Psoas muscle (tissue), 8 donors: ENCODE measurements around the gene STIL. TPM values are rescaled to one million over a fixed set of nuclear protein-coding genes. Genes with fewer than 3 reads are reported as not detected.

ENCODE experiments used
- ATAC-seq, 4 donors: fragments of 200-7000 bp; cut with Tn5 transposase; one replicate each; pipeline ENCODE4 v1.9.1; 2020; ENCODE audit warnings: moderate library complexity in 3 of 4, mild to moderate bottlenecking in 2 of 4
- DNase-seq, 2 donors: peaks; one replicate each; pipeline ENCODE4 v3.0.0-alpha.2; 2020
- H3K27ac ChIP-seq: fragments of 200-600 bp; one replicate; pipeline ENCODE4 v1.8.0; 2022
- H3K27me3 ChIP-seq, 3 donors: fragments of 200-600 bp in 1 of 3; one replicate each; pipeline versions ENCODE4 v1.6.1 to v1.8.0; 2013 to 2022; ENCODE audit warnings: low read length in 2 of 3, mild to moderate bottlenecking in 2 of 3, moderate library complexity in 1 of 3; ENCODE audit not compliant: insufficient read depth in 3 of 3
- H3K36me3 ChIP-seq, 2 donors: fragments of 200-600 bp in 1 of 2; one replicate each; pipeline versions ENCODE4 v1.6.1 to v1.8.0; 2013 to 2022; ENCODE audit warnings: low read depth in 1 of 2, mild to moderate bottlenecking in 1 of 2, moderate library complexity in 1 of 2; ENCODE audit not compliant: insufficient read depth in 1 of 2
- H3K4me1 ChIP-seq: fragments of 200-600 bp; one replicate; pipeline ENCODE4 v1.8.0; 2022
- H3K4me3 ChIP-seq: fragments of 200-600 bp; one replicate; pipeline ENCODE4 v1.8.0; 2022; ENCODE audit warnings: mild to moderate bottlenecking
- H3K9me3 ChIP-seq: fragments of 200-600 bp; one replicate; pipeline ENCODE4 v1.8.0; 2022
- CTCF ChIP-seq: fragments of 200-600 bp; IDR thresholded peaks from one replicate; pipeline ENCODE4 v1.8.0; 2022; ENCODE audit warnings: antibody characterized with exemption
- WGBS, 3 donors: extraction: QIAGEN DNeasy Blood & Tissue Kit; methylation state at CpG; one replicate each; pipeline versions ENCODE4 v1.1.6 to v1.1.7; 2013; 5-methylcytosine and 5-hydroxymethylcytosine counted together
- intact Hi-C, 2 donors: fragments of 100-400 bp; cut with DNase I; formaldehyde crosslinking; loops; one replicate each; pipeline versions ENCODE4 v1.11.0 to v1.14.2; 2022
- polyA plus RNA-seq, 3 donors: library from polyadenylated mRNA; stranded (reverse); fragments of 200-250 nt; gene quantifications; one replicate each; pipeline ENCODE4 v1.2.3, GENCODE V29; 2013
- total RNA-seq, 4 donors: library from RNA; stranded (reverse); fragmentation: NEBNext Ultra II Directional in 2 of 4; extraction: Animal tissue kit (Norgen Biotek cat#: 25700) in 2 of 4; gene quantifications; one replicate each; pipeline versions ENCODE4 v1.2.1 to v1.2.4, GENCODE V29; 2021 to 2023
- donor health status: healthy with polysubstance abuse.
- donor health status: DM: no; HTN: no; CAD: no; lungs with moderate emphysema.
- donor health status: Bipolar disorder and iron deficiency.
- donor health status: healthy.
- donor health status: DM: yes; HTN: yes; CAD: no.
- donor health status: DM: no; HTN: no; CAD: no.
- donor health status: DM: no; HTN: no; CAD: no.
- donor health status: DM: yes; HTN: yes; CAD: no.

Gene STIL
- total and polyA plus RNA-seq, 7 donors = 0.14 to 1.0 (median 0.41) TPM

- WGBS, 3 donors = 72 to 76% (median 76%) methylated on average over 4 of the region's 4 CpGs
- ATAC-seq = no peak
- no peak for DNase-seq
- intact Hi-C loops = no loop called here
- Histone ChIP-seq H3K4me3 (no peak overlapping the region), H3K36me3 (no peaks in the 10 kb centered on the region), H3K27me3 (peaks cover 0 to 100% (median 36%) of the 10 kb centered on the region in 3 donors), H3K27ac (no peak overlapping the region), H3K9me3 (no peaks in the 10 kb centered on the region), H3K4me1 (peaks cover 11% of the 10 kb centered on the region)
- TF ChIP-seq CTCF = no peak
Observed at GRCh38 chr1:47226839-47227215, 87.1 kb downstream of the STIL start.

- DNase-seq (no peak), ATAC-seq (no peak)
- no peak overlapping the region for H3K27ac ChIP-seq
- no peaks in the 10 kb centered on the region for H3K36me3 ChIP-seq
- intact Hi-C loops = no loop called here
- H3K9me3 ChIP-seq = no peaks in the 10 kb centered on the region
- 19 to 38% (median 26%) methylated on average over 19 of the region's 19 CpGs for WGBS, 3 donors
- TF ChIP-seq CTCF = no peak
- H3K4me1 ChIP-seq = peaks cover 6% of the 10 kb centered on the region
- peaks cover 0 to 100% (median 36%) of the 10 kb centered on the region in 3 donors for H3K27me3 ChIP-seq
- H3K4me3 ChIP-seq = peak overlapping the region; percentile 58
Observed at GRCh38 chr1:47226121-47226838, 87.7 kb downstream of the STIL start.

GRCh38 chr1:47225430-47226100 lies 88.4 kb downstream of the STIL start:
- peak in 1 of 2 donors; percentile 62 for DNase-seq
- ATAC-seq = peak; percentile 38 to 53 (median 50)
- H3K9me3 ChIP-seq = no peaks in the 10 kb centered on the region
- WGBS, 3 donors = 0 to 3% (median 1%) methylated on average over 67 to 79 of the region's 79 CpGs
- peaks cover 0 to 100% (median 30%) of the 10 kb centered on the region in 3 donors for H3K27me3 ChIP-seq
- peaks cover 6% of the 10 kb centered on the region for H3K4me1 ChIP-seq
- TF ChIP-seq CTCF = no peak
- no peak overlapping the region for H3K27ac ChIP-seq
- no peaks in the 10 kb centered on the region for H3K36me3 ChIP-seq
- intact Hi-C loops = no loop called here
- peak overlapping the region; percentile 58 for H3K4me3 ChIP-seq

- TF ChIP-seq CTCF = no peak
- Histone ChIP-seq H3K36me3 (no peaks in the 10 kb centered on the region), H3K27ac (no peak overlapping the region), H3K27me3 (peaks cover 0 to 93% (median 27%) of the 10 kb centered on the region in 3 donors), H3K4me3 (peak overlapping the region; percentile 58), H3K9me3 (no peaks in the 10 kb centered on the region), H3K4me1 (peaks cover 6% of the 10 kb centered on the region)
- intact Hi-C loops = no loop called here
- WGBS, 3 donors = 11 to 18% (median 13%) methylated on average over 25 to 30 of the region's 30 CpGs
- ATAC-seq = peak in 3 of 4 donors; percentile 24 to 39 (median 28)
- DNase-seq = no peak
Observed at GRCh38 chr1:47224676-47225399, 89.1 kb downstream of the STIL start.
